ENCODE results near the gene GNG10.
"Not testable (repeated sequence)": the region's sequence is repeated elsewhere in the genome, so short reads cannot be mapped to it uniquely, and the experiment has no call there.

Gene GNG10

GRCh38 chr9:111646417-111646816 lies 15.0 kb upstream of the GNG10 start:
- no peak for DNase-seq
- intact Hi-C loops (cut with DNase I) = no loop called here

- intact Hi-C loops (cut with DNase I) = no loop called here
- DNase-seq = no peak
Measured at GRCh38 chr9:111648066-111648465, 13.3 kb upstream of the GNG10 start.

GRCh38 chr9:111649016-111649415 lies 12.4 kb upstream of the GNG10 start:
- DNase-seq = no peak
- intact Hi-C loops (cut with DNase I) = no loop called here

- intact Hi-C loops (cut with DNase I) = no loop called here
- DNase-seq = no peak
Measured at GRCh38 chr9:111657051-111657450, 4.4 kb upstream of the GNG10 start.

GRCh38 chr9:111658943-111659342 lies 2.5 kb upstream of the GNG10 start:
- intact Hi-C loops (cut with DNase I) = no loop called here
- DNase-seq = no peak

GRCh38 chr9:111659691-111660090 lies 1.7 kb upstream of the GNG10 start:
- DNase-seq = no peak
- intact Hi-C loops (cut with DNase I) = no loop called here

- intact Hi-C loops (cut with DNase I) = no loop called here
- DNase-seq = peak in 39 of 42 donors; percentile 11 to 70 (median 40)
Measured at GRCh38 chr9:111661802-111662521, 557 bp downstream of the GNG10 start.

GRCh38 chr9:111662576-111663300 lies 1.3 kb downstream of the GNG10 start:
- intact Hi-C loops (cut with DNase I) = no loop called here
- DNase-seq = no peak

- intact Hi-C loops (cut with DNase I) = no loop called here
- DNase-seq = no peak
Measured at GRCh38 chr9:111663301-111663823, 2.0 kb downstream of the GNG10 start.

GRCh38 chr9:111668026-111668573 lies 6.7 kb downstream of the GNG10 start:
- intact Hi-C loops (cut with DNase I) = no loop called here
- no peak for DNase-seq

GRCh38 chr9:111668601-111669000 lies 7.2 kb downstream of the GNG10 start:
- DNase-seq; intact Hi-C loops (cut with DNase I): not testable (repeated sequence)

- intact Hi-C loops (cut with DNase I) = no loop called here
Measured at GRCh38 chr9:111674319-111674718, 12.9 kb downstream of the GNG10 start.

GRCh38 chr9:111676116-111676515 lies 14.7 kb downstream of the GNG10 start:
- DNase-seq = no peak
- intact Hi-C loops (cut with DNase I) = no loop called here

More at GRCh38 chr9:111674319-111674718, 12.9 kb downstream of the GNG10 start:
- no peak for DNase-seq

- DNase-seq = no peak
- intact Hi-C loops (cut with DNase I) = no loop called here
Measured at GRCh38 chr9:111678293-111678692, 16.9 kb downstream of the GNG10 start.

- intact Hi-C loops (cut with DNase I) = no loop called here
- no peak for DNase-seq
Measured at GRCh38 chr9:111679199-111679598, 17.8 kb downstream of the GNG10 start.

GRCh38 chr9:111683392-111683791 lies 22.0 kb downstream of the GNG10 start:
- no peak for DNase-seq
- intact Hi-C loops (cut with DNase I) = no loop called here

- intact Hi-C loops (cut with DNase I) = no loop called here
- no peak for DNase-seq
Measured at GRCh38 chr9:111691672-111692329, 30.4 kb downstream of the GNG10 start.

- DNase-seq = no peak
- intact Hi-C loops (cut with DNase I) = no loop called here
Measured at GRCh38 chr9:111696796-111697195, 35.4 kb downstream of the GNG10 start.

- intact Hi-C loops (cut with DNase I) = no loop called here
- DNase-seq = no peak
Measured at GRCh38 chr9:111700776-111701175, 39.4 kb downstream of the GNG10 start.

- DNase-seq = no peak
- intact Hi-C loops (cut with DNase I) = no loop called here
Measured at GRCh38 chr9:111704503-111704902, 43.1 kb downstream of the GNG10 start.
